Breast epithelium (tissue), 4 donors: ENCODE measurements around the gene IQCF2. TPM values are rescaled to one million over a fixed set of nuclear protein-coding genes. Genes with fewer than 3 reads are reported as not detected.
"Not testable (repeated sequence)": the region's sequence is repeated elsewhere in the genome, so short reads cannot be mapped to it uniquely, and the experiment has no call there.

ENCODE experiments used
- DNase-seq, 2 donors: peaks; one replicate each; pipeline ENCODE4 v3.0.0-alpha.2; 2019; ENCODE audit warnings: low spot score in 2 of 2
- H3K27ac ChIP-seq, 2 donors: fragments of 200-600 bp; sonication (generic) in 1 of 2; one replicate each; pipeline ENCODE4 v1.5.1; 2016 to 2019; ENCODE audit warnings: mild to moderate bottlenecking in 1 of 2
- H3K27me3 ChIP-seq, 2 donors: fragments of 200-600 bp; sonication (generic) in 1 of 2; one replicate each; pipeline versions ENCODE4 v1.5.1 to v1.6.0; 2017 to 2019; ENCODE audit warnings: control low read depth in 1 of 2, mild to moderate bottlenecking in 1 of 2
- H3K36me3 ChIP-seq: fragments of 200-600 bp; one replicate; pipeline ENCODE4 v1.5.1; 2019
- H3K4me1 ChIP-seq, 2 donors: fragments of 200-600 bp; sonication (generic); one replicate each; pipeline ENCODE4 v1.5.1; 2016 to 2019; ENCODE audit warnings: control low read depth in 1 of 2
- H3K4me3 ChIP-seq, 3 donors: fragments of 200-600 bp; sonication (generic); 1 replicate in 2 of 3; 2 replicates in 1 of 3; pipeline ENCODE4 v1.5.1; 2016 to 2019; ENCODE audit warnings: mild to moderate bottlenecking in 3 of 3, moderate library complexity in 2 of 3
- H3K9me3 ChIP-seq, 2 donors: fragments of 200-600 bp; sonication (generic) in 1 of 2; one replicate each; pipeline ENCODE4 v1.5.1; 2016 to 2019; ENCODE audit warnings: control low read depth in 1 of 2
- CTCF ChIP-seq, 3 donors: fragments of 450-650 bp; IDR thresholded peaks; one replicate each; pipeline ENCODE4 v1.5.1; 2016 to 2017; ENCODE audit warnings: antibody characterized with exemption in 3 of 3, mild to moderate bottlenecking in 3 of 3, moderate library complexity in 3 of 3
- POLR2A ChIP-seq: fragments of 450-650 bp; IDR thresholded peaks from one replicate; pipeline ENCODE4 v1.6.1; 2016; ENCODE audit warnings: antibody characterized with exemption, mild to moderate bottlenecking, moderate library complexity
- POLR2AphosphoS5 ChIP-seq, 3 donors: sonication (generic); formaldehyde crosslinking; IDR thresholded peaks; one replicate each; pipeline ENCODE4 v1.6.1; 2017; ENCODE audit warnings: antibody characterized with exemption in 3 of 3
- intact Hi-C: fragments of 100-400 bp; cut with DNase I; formaldehyde crosslinking; loops from one replicate; pipeline ENCODE4 v1.15.1; 2023; ENCODE audit warnings: low total_unique reads
- total RNA-seq, 3 donors: library from RNA; depleted of rRNA; stranded (reverse); fragments of >200 nt; gene quantifications; one replicate each; pipeline ENCODE4 v1.1.0, GENCODE V29; 2016

Gene IQCF2
- total RNA-seq, 3 donors from 2014 or later = not detected

DNA sequence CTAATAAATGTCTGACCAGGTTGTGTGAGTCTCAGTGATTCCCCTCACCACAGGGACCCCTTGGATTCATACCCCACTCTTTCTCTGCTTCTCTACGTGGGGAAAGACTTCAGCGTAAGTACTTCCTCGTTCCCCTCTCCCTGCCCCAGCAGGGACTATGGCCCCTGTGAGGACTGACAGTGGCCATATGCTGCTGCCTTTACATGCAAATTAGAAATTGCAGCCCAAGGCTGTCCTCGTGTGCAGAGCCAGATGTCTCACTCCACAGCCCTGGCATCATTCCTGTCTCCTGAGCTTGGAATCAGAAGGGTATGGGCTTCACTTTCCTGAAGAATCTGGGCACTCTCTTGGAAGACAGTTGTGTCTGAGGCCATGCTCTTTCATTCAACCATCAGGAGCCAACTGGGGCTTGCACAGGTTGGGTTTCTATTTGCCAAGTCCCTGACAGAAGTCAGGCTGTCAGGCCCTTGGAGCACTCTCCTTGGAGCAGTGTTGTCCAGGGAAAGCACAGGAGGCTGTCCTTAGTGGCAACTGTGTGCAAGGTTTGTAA is 30.5 kb upstream of the IQCF2 start:
- intact Hi-C loops = no loop called here
- Histone ChIP-seq H3K4me1 (no peaks in the 10 kb centered on the region), H3K4me3 (no peak overlapping the region), H3K27ac (no peak overlapping the region), H3K27me3 (no peaks in the 10 kb centered on the region), H3K9me3 (peaks cover 7 to 16% of the 10 kb centered on the region in 2 donors), H3K36me3 (no peaks in the 10 kb centered on the region)
- TF ChIP-seq CTCF (IDR thresholded peaks at IDR 0.05) (no peak), POLR2AphosphoS5 (IDR thresholded peaks at IDR 0.05) (no peak), POLR2A (no peak)
- DNase-seq = no peak

DNA sequence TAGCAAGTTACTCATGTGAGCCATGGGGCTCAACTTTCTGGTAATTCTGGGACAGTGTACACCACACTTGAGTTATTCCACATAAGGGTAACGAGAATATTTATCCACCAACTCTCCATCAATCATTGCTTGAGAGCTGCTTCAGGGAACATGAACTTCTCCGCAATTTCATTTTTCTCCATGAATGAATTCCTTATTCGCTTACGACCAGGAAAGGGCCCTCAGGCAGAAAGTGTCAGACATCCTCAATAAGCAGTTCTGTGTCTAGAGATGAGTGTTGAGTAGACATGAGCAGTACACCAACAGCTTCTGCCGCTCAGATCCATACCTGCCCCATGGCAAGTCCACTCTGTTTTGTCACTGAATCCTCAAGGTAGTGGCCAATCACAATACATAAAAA is 24.8 kb upstream of the IQCF2 start:
- Histone ChIP-seq H3K9me3 (no peaks in the 10 kb centered on the region), H3K27ac (no peak overlapping the region), H3K27me3 (no peaks in the 10 kb centered on the region), H3K4me3 (no peak overlapping the region), H3K36me3 (no peaks in the 10 kb centered on the region), H3K4me1 (no peaks in the 10 kb centered on the region)
- TF ChIP-seq POLR2A (no peak), POLR2AphosphoS5 (IDR thresholded peaks at IDR 0.05) (no peak), CTCF (IDR thresholded peaks at IDR 0.05) (no peak)
- intact Hi-C loops = no loop called here
- DNase-seq = no peak

- H3K4me3 ChIP-seq = no peak overlapping the region
- H3K27ac ChIP-seq = no peak overlapping the region
- no peaks in the 10 kb centered on the region for H3K36me3 ChIP-seq
- DNase-seq = no peak
- no peaks in the 10 kb centered on the region for H3K9me3 ChIP-seq
- TF ChIP-seq POLR2A (no peak), POLR2AphosphoS5 (IDR thresholded peaks at IDR 0.05) (no peak), CTCF (IDR thresholded peaks at IDR 0.05) (no peak)
- no peaks in the 10 kb centered on the region for H3K4me1 ChIP-seq
- H3K27me3 ChIP-seq = no peaks in the 10 kb centered on the region
- intact Hi-C loops = no loop called here
Measured at GRCh38 chr3:51845129-51845528, 16.3 kb upstream of the IQCF2 start.

DNA sequence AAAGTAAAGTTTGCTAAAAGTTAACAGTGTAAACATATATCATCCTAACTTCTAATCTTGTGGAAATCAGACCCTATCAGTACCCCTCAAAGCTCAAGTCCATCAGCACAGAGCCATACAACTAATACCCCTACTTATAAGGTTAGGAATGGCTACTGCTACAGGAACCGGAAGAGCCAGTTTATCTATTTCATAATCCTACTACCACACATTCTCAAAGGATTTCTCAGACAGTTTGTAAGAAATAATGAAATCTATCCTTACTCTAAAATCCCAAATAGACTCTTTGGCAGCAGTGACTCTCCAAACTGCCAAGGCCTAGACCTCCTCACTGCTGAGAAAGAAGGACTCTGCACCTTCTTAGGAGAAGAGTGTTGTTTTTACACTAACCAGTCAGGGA is 6.0 kb upstream of the IQCF2 start:
- H3K4me1 ChIP-seq, H3K9me3 ChIP-seq, H3K4me3 ChIP-seq, H3K27ac ChIP-seq, intact Hi-C loops, H3K27me3 ChIP-seq, DNase-seq, H3K36me3 ChIP-seq: not testable (repeated sequence)

GRCh38 chr3:51862886-51863285 is 1.5 kb downstream of the IQCF2 start:
- no peak overlapping the region for H3K27ac ChIP-seq
- no peaks in the 10 kb centered on the region for H3K9me3 ChIP-seq
- intact Hi-C loops = no loop called here
- no peaks in the 10 kb centered on the region for H3K27me3 ChIP-seq
- no peak overlapping the region for H3K4me3 ChIP-seq
- H3K4me1 ChIP-seq = no peaks in the 10 kb centered on the region
- DNase-seq = no peak
- no peaks in the 10 kb centered on the region for H3K36me3 ChIP-seq
- TF ChIP-seq POLR2AphosphoS5 (IDR thresholded peaks at IDR 0.05) = no peak
- TF ChIP-seq CTCF (IDR thresholded peaks at IDR 0.05) = no peak
- TF ChIP-seq POLR2A = no peak

- H3K27ac ChIP-seq, H3K36me3 ChIP-seq, H3K4me1 ChIP-seq, intact Hi-C loops, H3K9me3 ChIP-seq, DNase-seq, H3K27me3 ChIP-seq, H3K4me3 ChIP-seq: not testable (repeated sequence)
Measured at GRCh38 chr3:51868896-51869295, 7.5 kb downstream of the IQCF2 start.
